NOMO-1 (cell line): ENCODE results near the gene CYP4F8.

Experiments
- DNase-seq, 2 experiments: peaks; one replicate each; lab custom pipeline; 2025; ENCODE audit not compliant: unreplicated experiment in 2 of 2; lab: John Stamatoyannopoulos, UW

Gene CYP4F8

DNA sequence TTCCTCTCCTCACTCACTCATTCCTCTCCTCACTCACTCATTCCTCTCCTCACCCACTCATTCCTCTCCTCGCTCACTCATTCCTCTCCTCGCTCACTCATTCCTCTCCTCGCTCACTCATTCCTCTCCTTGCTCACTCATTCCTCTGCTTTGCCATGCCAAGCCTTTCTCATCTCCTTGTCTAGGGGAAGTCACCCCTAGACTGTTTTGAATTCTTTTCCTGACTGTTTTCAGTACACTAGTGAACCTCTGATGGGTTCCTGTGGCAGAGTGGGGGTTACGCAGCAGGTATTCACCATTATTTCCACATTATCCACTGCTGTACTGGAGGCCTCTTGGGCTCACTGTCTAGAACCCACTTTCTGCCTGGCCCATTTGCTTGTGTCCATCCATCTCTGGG is 1.2 kb downstream of the CYP4F8 start:
- DNase-seq, result no peak

DNA sequence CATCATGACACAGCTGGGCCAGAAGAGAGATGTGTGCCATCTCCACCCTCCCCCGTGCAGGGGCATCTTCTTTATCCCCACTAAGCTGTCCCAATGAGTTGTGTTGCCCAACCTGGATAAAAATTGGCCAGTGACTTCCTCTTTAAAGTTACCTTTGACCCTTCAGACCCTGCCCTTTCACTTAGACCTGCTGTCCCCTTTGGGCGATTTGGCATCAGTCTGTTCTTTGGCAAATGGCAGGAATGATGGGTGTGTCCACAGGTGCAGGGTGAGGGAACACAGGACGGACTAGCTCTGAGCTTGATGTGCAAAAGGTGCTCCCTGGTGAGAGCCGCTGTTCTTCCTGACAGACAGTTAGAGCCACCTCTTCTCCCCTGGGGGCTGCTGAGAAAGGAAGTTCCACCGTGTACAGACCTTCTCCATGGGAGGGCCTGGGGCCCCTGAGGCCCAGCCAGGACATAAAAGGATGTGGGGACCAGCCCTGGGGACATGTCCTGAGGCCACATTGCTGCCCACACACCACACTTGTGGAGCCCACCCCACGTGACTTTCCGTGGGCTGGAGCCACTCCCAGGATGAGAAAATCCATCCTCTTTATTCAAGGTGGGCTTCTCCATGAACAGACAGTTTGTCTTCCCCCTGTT is 1.7 kb downstream of the CYP4F8 start:
- DNase-seq, result no peak

DNA sequence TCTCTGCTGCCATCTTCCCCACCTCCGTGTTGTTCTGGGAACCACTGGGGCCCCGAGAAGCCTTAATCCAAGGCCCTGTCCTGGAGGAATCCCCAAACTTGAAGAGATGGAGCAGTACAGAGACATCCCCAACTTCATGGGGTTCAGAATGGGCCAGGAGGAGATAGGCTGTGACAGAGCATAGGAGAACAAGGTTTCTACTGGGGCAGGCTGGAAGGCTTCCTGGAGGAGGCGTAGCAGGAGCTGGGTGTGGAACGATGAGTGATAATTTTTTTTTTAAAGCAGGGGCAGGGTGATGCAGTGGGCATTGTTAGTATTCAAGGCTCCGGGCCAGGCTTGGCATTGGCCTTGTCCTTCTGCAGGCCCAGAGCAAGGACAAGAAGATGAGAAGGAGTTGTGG is 3.3 kb downstream of the CYP4F8 start:
- DNase-seq, result no peak

DNA sequence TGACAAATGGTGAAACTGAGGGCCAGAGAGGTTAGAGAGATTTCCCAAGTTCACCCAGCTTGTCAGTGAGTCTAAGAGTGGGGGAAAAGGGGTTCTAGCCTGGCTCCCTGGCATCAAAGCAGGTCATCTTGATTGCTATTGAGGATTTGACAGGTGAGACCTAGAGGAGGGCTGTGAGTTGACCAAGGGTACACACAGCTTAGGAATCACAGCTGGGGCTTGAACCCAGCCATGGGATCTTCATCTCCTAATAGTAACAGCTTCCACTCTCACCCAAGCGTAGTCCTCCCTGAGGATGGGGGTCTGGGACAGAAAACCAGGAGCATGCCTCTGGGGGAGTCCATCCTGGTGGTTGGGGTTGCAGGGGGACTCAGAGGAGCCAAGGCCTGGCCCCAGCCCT is 6.8 kb downstream of the CYP4F8 start:
- DNase-seq, result no peak

DNA sequence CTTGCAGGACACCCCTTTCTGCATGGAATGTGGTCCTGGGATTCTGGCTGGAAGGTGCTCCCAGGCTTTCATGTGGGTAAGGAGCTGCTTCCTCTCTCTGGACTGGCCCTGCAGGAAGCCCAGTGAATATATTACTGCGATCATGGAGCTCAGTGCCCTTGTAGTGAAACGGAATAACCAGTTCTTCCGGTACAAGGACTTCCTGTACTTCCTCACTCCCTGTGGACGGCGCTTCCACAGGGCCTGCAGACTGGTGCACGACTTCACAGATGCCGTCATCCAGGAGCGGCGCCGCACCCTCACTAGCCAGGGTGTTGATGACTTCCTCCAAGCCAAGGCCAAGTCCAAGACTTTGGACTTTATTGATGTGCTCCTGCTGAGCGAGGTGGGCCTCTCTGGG is 8.0 kb downstream of the CYP4F8 start:
- DNase-seq, result no peak

DNA sequence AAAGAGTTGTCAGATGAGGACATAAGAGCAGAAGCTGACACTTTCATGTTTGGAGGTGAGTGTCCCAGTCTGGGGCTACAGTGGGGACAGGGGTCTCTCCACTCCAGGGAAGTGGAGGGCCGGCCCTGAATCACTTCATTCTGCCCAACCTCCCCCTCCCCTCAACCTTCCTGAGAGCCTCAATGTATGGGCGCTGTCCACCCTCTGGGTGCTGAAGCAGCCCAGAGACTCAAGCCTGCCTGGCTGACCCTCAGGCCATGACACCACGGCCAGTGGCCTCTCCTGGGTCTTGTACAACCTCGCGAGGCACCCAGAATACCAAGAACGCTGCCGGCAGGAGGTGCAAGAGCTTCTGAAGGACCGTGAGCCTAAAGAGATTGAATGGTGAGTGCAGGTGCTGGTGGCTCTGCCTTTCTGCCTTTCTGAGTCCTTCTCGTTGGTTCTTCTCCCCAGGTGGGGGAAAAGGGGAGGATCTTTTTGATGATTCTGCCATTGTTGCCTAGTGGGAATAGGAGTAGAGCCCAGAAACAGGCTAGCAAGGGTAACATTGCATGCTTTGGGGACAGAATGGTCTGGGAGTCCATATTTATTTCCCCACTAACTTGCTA is 8.8 kb downstream of the CYP4F8 start:
- DNase-seq, result no peak

DNA sequence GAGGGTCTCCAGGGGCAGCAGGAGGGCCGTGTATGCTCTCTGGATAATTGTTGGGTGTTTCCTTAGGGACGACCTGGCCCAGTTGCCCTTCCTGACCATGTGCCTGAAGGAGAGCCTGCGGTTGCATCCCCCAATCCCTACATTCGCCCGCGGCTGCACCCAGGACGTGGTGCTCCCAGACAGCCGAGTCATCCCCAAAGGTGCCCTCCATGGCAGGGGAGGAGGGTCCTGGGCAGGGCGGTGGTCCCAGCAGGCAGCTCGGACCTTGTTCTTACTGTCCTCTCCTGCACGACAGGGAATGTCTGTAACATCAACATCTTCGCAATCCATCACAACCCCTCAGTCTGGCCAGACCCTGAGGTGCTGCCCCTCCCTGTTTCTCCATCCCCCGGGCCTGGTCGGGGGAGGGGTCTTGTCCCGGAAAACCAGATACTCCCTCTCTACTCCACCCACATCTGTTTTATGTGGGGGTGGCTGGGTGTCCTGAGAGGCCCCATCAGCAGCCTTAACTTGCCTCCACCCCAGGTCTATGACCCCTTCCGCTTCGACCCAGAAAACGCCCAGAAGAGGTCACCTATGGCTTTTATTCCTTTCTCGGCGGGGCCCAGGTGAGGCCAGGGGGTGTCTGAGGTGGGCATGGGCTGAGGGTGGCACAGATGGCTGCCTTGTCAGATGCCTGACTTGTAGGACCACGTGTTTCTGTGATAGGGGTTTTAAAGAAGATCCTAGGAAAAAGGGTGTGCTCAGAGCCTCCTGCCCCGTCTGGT is 13.4 kb downstream of the CYP4F8 start:
- no peak for DNase-seq

GRCh38 chr19:15629003-15629880 is 14.2 kb downstream of the CYP4F8 start:
- peak; percentile 61 to 65 for DNase-seq

GRCh38 chr19:15631817-15632216 is 16.8 kb downstream of the CYP4F8 start:
- DNase-seq, result peak; percentile 17 to 62

- peak; percentile 58 to 65 for DNase-seq
Observed at GRCh38 chr19:15633082-15633835, 18.2 kb downstream of the CYP4F8 start.

GRCh38 chr19:15634105-15634504 is 19.1 kb downstream of the CYP4F8 start:
- no peak for DNase-seq

DNA sequence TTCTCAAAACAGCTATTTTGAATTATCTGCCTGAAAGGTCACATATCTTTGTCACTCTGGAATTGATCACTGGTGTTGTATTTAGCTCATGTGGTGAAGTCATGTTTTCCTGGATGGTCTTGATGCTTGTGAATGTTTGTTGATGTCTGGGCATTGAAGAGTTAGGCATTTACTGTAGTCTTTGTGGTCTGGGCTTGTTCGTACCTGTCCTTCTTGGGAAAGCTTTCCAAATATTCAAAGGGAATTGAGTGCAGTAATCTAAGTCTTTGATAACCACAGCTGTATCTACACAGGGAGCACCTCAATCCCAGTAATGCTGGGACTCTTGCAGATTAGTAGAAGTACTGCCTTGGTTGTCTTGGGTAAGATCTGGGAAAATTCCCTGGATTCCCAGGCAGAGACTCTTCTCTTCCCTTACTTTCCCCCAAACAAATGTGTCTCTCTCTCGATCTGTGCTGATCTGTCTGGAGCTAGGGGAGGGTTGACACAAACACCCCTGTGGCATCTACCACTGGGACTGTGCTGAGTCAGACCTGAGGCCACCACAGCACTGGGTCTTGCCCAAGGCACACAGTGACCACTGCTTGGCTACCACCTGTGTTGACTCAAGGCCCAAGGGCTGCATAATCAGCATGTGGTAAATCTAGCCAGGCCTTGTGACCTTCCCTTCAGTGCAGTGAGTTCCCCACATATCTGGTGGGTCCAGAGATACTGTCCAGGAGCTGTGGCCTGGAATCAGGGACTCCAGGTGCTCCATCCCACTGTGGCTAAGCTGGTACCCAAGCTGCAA is 20.2 kb downstream of the CYP4F8 start:
- no peak for DNase-seq

- DNase-seq, result no peak
Observed at GRCh38 chr19:15636026-15636425, 21.0 kb downstream of the CYP4F8 start.

DNA sequence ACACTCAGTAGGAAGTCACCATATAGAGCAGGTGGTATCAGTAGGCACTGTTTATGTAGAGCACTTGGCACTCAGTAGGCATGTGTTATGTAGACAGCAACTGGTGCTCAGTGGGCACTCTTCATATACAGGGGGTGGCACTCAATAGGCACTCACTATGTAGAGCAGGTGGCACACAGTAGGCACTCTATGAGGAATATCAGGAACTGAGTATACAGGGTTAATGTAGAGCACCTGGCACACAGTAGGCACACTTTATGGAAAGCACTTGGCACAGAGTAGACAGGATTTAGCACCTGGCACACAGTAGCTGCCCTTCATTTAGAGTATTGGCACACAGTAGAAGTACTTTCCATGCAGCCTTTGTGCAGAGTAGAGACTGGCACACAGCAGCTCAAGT is 24.6 kb downstream of the CYP4F8 start:
- DNase-seq, result no peak

DNA sequence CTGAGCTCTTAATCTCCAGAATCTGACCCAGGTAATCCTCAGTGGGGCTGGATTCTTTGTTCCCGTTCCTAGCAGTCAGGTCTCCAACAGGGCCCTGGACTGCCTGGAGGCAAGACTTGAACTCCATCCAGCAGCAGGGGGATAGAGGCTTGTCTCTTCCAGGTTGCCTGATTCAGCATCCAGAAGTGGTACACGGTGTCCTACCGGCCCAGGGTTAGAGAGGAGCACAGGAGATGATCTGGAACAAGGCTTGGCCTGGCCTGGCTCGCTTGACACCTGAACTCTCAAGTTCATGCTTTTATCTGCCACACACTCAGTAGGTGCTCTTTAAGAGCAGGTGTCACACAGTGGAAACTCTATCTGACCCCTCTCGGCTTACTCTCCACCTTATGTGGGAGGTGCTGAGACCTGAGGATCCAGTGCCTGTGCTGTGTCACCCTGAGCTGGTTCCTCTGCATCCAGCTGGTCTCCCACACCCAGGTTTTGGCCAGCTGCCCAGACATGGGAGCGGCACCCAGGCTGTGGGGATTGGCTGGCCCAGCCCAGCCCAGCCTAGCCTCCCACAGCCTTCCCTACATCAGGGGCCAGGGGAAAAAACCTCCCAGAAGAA is 25.4 kb downstream of the CYP4F8 start, which contains the start of gene CYP4F3:
TSS of gene CYP4F3 (plus strand) at position 604 of the 610 bp plus-strand sequence. CDS start 519 bp downstream, outside the sequence.
- no peak for DNase-seq

DNA sequence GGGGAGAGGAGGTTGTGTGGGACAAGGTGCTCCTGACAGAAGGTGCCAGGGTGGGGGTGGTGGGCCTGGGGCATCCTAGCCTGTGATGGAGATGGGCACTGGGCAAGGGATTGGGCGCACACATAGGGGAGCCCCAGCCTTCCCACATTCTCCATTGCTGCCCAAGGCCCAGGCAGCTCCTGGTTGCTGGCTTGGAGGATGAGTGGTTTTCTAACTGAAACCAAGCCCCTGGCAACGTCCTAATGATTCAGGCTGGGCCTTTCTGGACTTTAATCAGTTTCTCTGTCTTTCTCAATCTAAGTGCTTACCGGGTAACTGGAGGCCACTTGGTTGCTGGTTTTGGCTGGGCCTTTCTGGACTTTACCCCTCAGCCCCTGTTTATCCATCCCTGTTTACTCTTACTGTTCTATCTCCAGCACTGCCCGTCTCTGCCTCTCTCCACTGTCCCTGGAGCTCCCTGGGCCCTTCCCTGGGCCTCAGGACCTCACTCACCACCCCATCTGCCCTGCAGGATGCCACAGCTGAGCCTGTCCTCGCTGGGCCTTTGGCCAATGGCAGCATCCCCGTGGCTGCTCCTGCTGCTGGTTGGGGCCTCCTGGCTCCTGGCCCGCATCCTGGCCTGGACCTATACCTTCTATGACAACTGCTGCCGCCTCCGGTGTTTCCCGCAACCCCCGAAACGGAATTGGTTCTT is 26.0 kb downstream of the CYP4F8 start:
- DNase-seq, result peak in 1 of 2 experiments; percentile 2

DNA sequence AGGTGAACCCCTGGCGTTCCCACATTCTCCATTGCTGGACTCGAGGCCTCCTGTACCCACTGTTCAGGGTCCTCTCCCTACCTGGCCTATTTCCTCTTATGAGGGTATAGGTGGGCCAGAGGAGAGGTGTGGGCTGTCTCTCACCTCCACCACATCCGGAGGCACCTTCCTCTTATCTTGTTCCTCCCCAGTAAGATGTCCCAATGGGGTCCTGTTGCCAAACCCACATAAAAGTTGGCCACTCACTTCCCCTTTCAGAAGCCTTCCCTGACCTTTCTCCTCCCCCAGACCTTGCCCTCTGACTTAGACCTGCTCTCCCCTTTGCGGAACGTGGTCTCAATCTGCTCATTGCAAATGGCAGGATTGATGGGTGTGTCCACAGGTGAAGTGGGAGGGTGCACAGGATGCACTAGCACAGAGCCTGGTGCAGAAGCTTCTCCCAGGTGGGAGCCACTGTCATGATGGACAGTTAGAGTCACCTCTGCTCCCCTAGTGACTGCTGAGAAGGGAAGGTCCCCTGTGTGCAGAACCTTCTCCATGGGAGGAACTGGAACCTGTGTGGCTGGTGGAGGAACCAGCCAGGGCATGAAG is 27.0 kb downstream of the CYP4F8 start:
- peak; percentile 74 to 90 for DNase-seq

DNA sequence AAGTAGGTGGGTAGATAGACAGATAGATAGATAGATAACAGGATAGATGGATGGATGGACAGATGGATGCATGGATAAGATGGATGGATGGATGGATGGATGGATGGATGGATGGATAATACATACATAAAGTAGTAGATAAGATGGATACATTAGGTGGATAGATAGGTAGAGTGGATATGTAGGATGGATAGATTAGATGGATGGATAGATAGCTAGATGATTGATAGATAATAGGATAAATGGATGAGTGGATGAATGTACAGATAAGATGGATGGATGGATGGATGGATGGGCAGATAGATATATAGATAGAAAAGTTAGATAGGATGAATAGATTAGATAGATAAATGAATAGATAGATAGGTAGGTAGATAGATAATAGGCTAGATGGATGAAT is 27.8 kb downstream of the CYP4F8 start:
- DNase-seq, result no peak
